Hypothalamus (tissue), 51 donors: ENCODE data around the gene RRAD.

ENCODE experiments used
- DNase-seq, 51 donors: peaks; one replicate each; lab custom pipeline; 2025; lab: John Stamatoyannopoulos, UW

Gene RRAD

DNA sequence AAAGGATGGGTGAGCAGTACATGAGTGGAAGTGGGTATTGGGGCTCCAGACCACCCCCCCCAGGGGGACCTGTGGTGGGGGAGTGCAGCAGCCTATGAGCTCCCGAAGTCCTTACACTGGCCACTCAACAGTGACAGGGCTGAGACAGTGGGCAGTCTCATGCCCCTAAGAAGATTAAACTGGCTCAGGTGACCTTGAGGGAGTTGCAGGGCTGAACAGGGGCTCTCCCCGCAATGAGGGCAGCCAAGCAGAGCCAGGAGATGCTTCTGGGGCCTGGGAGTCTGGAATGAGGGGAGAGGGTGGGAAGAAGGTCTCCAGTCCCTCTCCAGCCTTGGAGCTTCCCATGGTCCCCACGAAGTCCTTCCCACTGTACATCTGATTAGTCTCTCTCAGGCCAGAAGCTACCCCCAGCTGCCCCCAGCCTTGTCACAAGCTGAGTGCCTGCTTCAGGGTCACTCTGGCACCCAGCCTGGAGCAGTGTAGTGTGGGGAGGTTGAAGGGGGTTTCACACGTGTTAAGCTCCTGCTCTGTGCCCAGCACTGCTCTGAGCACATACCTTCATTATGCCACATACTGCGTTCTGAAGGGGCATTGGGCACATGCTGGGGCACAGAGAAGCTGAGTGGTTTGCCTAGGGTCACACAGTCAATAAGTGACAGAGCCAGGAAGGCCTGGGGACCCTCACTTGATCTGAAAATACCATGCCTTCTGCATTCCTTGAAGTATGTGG lies 5.6 kb downstream of the RRAD start:
- DNase-seq = no peak

DNA sequence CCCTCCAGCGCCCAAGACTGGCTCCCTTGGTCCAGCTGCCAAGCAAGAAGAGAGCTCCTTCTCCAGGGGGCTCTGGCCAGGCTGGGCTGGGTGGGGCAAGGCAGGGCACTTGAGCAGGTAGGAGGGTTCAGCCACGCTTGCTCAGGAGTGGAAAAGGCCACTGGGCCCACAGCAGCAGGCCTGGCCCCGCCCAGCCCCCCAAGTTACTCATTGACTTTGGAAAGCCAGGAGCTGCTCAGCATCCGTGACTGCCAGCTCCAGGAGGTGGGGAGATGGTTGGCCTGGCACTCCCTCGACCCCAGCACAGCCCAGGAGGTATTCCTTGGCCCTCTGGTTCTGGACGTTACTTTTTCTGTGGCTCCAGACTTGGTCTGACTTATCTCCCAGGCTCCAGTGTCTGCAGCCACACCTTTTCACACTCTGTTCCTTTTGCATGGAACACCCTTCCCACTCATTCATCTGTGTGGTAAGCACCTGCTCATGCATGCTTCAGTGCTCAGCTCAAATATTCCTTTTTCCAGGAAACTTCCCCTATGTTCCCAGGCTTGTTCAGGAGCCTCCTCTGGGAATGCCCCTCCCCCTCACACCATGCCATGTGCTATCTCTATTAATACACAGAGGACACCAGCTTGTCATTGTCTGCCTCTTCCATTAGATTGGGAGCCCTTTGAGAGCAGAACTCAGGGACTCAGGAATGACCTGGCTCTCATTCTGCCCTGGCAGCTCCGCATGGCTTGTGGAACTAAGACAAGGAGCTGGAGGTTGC lies 6.3 kb downstream of the RRAD start, which contains the start of gene CDH16:
CDH16 (minus strand) TSS at position 83 of the 766 bp plus-strand sequence. CDS start 820 bp downstream, outside the sequence.
- DNase-seq = no peak

DNA sequence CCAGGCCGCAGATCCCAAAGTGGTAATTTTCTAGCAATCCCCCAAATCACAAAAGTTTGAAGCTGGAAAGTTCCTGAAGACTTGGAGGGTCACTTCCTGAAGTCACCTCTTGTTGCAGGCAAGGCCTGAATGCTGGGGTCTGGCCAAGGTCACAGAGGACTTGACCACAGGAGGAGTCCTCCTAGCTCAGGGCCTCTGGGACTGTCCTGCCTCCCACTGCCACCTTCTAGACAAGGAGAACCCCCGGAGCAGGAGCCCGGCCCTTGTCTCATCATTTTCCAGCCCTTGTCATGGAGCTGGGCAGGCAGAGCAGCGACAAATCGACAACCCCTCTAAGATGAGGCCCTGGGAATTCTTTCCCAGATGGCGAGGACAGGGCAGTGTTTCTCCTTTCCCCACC lies 7.0 kb downstream of the RRAD start:
- no peak for DNase-seq

DNA sequence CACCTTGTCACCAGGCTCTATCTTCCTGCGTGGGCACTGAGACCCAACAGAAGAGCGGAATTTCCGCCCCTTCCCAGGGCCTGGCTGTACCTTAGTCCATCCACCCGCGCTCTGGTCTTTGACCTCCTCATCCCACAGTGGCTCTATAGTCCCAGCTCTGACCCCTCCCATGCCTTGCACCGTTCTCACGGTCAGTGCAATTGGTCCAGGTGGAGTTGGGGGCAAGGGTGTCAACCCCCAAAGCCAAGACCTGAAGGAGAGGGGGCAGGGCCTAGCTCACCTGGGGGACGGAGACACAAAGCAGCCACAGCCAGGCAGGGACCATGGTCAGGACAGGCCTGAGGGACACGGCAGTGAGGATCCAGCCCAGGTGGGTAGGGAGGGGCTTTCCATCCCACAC lies 7.6 kb downstream of the RRAD start:
- DNase-seq = no peak

- DNase-seq = no peak
Measured at GRCh38 chr16:66916518-66916917, 8.8 kb downstream of the RRAD start.

- no peak for DNase-seq
Measured at GRCh38 chr16:66915041-66915440, 10.3 kb downstream of the RRAD start.

DNA sequence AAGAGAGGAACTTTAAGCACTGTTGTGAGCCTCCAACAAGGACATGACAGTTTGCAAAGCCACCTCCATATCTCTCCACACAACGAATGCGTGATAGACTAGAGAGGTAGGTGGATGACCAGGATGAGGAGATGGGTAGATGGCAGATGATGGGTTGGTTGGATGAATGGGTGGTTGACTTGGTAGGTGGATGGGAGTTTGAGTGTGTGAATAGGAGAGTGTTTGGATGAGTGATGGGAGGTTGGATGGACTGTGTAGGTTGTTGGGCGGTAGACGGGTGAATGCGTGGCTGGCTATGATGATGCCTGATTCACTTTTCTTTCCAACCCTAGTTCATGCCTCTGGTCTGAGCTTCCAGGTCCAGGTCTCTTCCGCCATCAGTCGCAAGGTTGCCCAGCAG lies 10.8 kb downstream of the RRAD start:
- DNase-seq = no peak

DNA sequence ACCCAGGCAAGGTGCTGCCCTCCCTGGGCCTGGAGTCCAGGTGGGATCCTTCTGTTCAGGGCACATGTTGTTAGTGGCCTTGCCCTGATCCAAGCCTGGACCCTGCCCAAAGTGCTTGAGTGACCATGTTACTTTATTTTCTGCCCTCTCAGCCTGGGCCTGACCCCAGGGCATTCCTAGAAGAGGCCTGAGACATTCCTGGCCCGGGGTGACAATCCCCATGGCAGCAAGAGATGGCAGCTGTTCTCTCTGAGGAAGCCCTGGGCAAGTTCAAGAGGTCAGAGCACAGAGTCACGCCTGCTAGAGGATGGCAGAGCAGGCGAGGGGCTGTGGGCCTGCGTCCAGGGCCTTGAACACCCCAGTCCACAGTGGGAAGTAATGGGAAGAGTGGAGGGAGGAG lies 11.6 kb downstream of the RRAD start:
- DNase-seq = no peak

GRCh38 chr16:66913081-66913480 lies 12.3 kb downstream of the RRAD start:
- no peak for DNase-seq

DNA sequence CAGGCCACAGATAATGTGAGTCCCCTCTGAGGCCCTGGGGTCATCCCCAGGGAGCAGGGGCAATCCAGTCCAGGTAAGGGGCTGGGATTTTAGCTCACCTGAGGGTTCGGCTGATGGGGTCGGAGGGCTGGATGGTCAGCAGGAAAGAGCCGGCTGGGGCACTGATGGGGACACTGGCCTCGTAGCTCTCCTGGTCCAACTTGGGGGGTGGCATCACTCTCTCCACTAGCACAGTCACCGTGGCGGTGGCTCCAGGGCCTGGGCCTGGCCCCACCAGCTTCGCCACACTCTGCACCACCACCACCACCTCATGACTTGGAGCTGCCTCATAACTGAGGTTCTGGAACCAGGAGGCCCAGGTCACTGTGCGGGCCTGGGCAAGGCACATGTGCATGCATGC lies 13.5 kb downstream of the RRAD start:
- DNase-seq = no peak

- DNase-seq = no peak
Measured at GRCh38 chr16:66911112-66911511, 14.2 kb downstream of the RRAD start.

GRCh38 chr16:66910175-66910940 lies 15.0 kb downstream of the RRAD start:
- no peak for DNase-seq

GRCh38 chr16:66908762-66909559 lies 16.4 kb downstream of the RRAD start:
- DNase-seq = no peak

GRCh38 chr16:66908116-66908515 lies 17.2 kb downstream of the RRAD start:
- DNase-seq = no peak

DNA sequence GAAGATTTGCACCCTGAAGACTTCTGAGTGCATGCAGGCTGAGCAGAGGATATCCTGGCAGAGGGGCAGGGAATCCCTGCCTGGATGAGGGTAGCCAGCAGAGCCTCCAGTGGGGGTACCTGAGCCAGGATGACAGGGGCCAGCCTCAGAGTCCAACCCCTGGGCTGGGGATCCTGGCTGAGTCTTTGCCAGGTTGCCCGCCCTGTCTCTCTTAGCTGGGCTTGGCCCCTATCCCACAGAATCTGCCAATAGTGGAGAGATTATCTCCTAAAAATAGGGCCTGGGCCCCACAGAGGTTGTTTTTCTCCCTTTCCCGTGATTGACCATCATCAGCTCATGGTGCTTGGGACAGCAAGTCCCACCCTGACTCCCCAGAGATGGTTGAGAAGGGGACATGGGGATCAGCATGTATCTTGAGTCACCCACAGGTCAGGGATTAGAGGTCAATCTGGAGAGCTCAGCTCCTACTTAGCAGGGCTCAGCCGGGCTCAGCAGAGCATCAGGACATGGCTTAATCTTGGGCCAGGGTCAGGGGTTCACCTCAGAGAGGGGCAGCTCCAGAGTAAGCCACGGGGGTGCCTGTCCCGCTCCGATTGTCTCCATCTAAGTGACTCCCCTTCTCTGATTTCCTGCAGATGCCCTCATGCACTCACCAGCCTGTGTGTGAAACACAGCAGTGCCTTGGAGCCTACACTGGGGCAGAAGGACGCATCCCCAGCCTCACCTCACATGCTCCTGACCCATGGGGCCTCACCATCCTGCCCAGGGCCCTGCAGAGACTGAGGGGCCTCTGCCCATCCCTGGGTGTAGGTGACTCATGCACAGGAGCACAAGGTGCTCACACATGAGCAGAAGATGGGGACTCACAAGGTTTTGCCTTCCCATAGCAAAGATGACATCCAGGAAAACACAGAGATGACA lies 18.2 kb downstream of the RRAD start:
- DNase-seq = no peak

DNA sequence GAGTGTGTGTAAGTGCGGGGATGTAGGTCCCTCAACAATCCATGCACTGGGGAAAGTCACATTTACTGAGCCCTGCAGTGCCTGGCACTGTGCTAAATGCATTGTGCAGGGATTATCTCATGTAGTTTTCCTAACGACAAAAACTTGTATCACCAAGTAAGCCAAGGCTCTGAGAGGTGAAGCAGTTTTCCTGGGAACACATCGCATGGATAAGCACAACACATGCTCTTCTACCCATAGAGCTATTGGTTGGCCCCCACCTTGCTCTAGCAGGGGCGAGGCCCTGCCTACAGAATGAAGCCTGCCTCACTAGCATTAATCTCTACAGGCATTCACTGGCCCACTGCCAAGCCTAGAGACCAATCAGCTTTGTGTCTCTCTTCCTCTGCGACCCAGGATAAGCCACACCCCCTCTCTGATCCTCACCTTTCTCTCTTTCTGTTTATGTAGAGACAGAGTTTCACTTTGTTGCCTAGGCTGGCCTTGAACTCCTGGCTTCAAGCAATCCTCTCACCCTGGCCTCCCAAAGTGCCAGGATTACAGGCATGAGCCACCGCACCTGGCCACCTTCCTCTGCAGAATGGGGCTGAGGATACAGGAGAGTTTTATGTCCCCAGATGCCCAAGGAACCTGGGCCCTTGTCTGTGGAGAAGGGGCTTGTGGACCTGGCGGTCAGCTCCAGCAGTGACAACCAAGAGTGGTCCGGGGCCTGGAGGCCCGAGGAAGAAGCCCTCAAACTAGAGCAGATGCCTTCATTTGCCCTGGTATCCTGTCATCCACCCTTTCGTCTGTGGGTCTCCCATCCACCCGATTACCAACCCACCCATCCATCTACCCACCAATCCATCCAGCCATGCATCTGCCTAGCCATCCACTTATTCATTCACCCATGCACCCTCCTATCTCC lies 19.4 kb downstream of the RRAD start:
- no peak for DNase-seq

DNA sequence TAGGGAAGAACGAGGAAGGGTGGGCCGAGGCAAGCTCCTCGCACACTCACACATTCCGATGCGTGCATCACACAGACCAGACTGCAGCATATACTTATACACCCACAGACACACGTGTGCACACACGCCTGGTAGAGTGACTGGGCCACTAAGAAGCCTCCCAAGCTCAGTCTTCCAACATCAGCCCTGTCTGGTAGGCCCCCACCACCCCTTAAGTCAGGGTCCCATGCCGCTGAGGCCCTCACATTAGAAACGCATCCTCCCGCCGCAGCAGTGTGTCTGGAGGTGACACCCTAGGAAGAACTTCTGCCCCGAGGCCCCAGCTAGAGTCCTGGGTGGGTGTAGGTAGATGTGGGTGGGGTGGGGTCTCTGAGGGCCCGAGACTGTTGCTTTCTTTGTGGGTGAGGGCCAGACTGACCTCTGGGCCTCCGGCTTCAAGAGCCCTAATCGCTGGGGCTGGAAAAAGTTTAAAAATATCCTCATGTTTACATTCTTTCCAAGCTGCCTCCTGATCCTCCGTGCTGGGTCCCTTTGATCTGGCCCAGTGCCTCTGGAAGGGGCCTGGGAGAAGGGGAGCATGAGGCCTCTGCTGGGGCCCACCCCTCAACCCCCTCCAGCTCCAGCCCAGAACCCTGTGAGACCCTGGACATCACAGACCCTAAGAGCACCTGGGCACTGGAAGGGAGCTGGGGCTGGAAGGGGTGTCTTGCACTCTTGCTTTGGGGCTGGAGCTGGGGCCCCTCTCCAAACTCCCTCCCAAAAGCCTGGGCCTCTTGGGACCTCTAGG lies 20.3 kb downstream of the RRAD start:
- peak in 1 of 51 donors; percentile 78 for DNase-seq

GRCh38 chr16:66904428-66904845 lies 20.9 kb downstream of the RRAD start:
- peak in 1 of 51 donors; percentile 78 for DNase-seq
